OCI-LY3 (cell line): ENCODE measurements around the gene ELAVL4.

ENCODE experiments used
- H2AFZ ChIP-seq: fragments of 200-600, 300-600 bp; shearing (Covaris generic); 2 replicates; pipeline ENCODE4 v1.6.0; 2014; ENCODE audit warnings: antibody characterized with exemption, low read depth, low read length
- H3K27ac ChIP-seq: fragments of 200-600, 300-600 bp; sonication (generic); 2 replicates; pipeline ENCODE4 v1.5.1; 2014; ENCODE audit warnings: mild to moderate bottlenecking, low read length, moderate library complexity, mixed read lengths
- H3K27me3 ChIP-seq: fragments of 200-600, 300-600 bp; sonication (generic); 2 replicates; pipeline ENCODE4 v1.6.1; 2014; ENCODE audit warnings: low read depth, low read length, mixed read lengths
- H3K36me3 ChIP-seq: fragments of 200-600, 300-600 bp; sonication (generic); replicated peaks from 2 replicates; pipeline ENCODE3; 2014; ENCODE audit warnings: low read depth, low read length, mixed read lengths
- H3K4me1 ChIP-seq: fragments of 300-600, 200-600 bp; sonication (generic); 2 replicates; pipeline ENCODE4 v1.6.1; 2014; ENCODE audit warnings: low read length, mixed read lengths
- H3K4me2 ChIP-seq: fragments of 200-600, 300-600 bp; sonication (generic); 2 replicates; pipeline ENCODE4 v1.6.1; 2014; ENCODE audit warnings: low read length, mixed read lengths
- H3K4me3 ChIP-seq: fragments of 300-600, 200-600 bp; sonication (generic); 2 replicates; pipeline ENCODE4 v1.5.1; 2014; ENCODE audit warnings: antibody characterized with exemption, mild to moderate bottlenecking, low read length, moderate library complexity
- H3K79me2 ChIP-seq: fragments of 300-600, 200-600 bp; shearing (Covaris generic); 2 replicates; pipeline ENCODE4 v1.6.1; 2014; ENCODE audit warnings: mild to moderate bottlenecking, low read length, mixed read lengths
- H3K9ac ChIP-seq: fragments of 300-600, 200-600 bp; shearing (Covaris generic); 2 replicates; pipeline ENCODE4 v1.6.0; 2014; ENCODE audit warnings: mild to moderate bottlenecking, low read length, moderate library complexity
- H3K9me3 ChIP-seq: fragments of 200-600, 300-600 bp; shearing (Covaris generic); 2 replicates; pipeline ENCODE4 v1.6.1; 2014; ENCODE audit warnings: low read length, mixed read lengths; ENCODE audit not compliant: insufficient read depth
- H4K20me1 ChIP-seq: fragments of 200-600, 300-600 bp; sonication (generic); 2 replicates; pipeline ENCODE4 v1.6.1; 2016; ENCODE audit warnings: low read length, mixed read lengths; ENCODE audit not compliant: insufficient read depth
- EZH2phosphoT487 ChIP-seq: fragments of 200-600 bp; shearing (Covaris generic); IDR thresholded peaks from 2 replicates; pipeline ENCODE4 v1.6.1; 2018; ENCODE audit warnings: antibody characterized with exemption, mixed run types, low read depth
- TF ChIP-seq, protein P1 (sequence below): fragments of 200-600, 300-600 bp; sonication (generic); IDR thresholded peaks from 2 replicates; pipeline ENCODE4 v1.5.1; 2014; ENCODE audit warnings: antibody characterized with exemption, low read length, low read depth

ELAVL4 gene

DNA sequence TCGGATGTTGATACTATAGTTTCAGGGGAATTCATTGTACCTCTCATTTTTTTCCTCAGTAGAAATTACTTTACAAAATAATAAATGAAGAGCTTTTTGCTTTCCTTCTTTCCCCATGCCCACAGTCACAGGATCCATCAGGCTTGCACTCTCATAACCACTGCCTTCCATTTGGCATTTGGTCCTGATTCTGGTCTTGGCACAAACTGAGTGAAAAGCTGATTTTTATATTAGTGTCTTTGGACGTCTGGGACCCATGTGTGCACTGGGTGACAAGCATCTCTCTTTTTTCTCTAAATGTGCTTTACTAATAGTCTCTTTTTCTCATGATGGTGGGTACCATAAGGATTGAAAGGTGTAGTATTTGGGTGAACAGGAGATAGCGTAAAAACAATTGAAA is 2.8 kb downstream of the ELAVL4 start:
- H3K79me2 ChIP-seq, result no peaks in the 10 kb centered on the region
- H2AFZ ChIP-seq, result no peak overlapping the region
- H4K20me1 ChIP-seq, result no peaks in the 10 kb centered on the region
- no peak overlapping the region for H3K27ac ChIP-seq
- peaks cover 12% of the 10 kb centered on the region for H3K4me1 ChIP-seq
- TF ChIP-seq, protein P1, sequence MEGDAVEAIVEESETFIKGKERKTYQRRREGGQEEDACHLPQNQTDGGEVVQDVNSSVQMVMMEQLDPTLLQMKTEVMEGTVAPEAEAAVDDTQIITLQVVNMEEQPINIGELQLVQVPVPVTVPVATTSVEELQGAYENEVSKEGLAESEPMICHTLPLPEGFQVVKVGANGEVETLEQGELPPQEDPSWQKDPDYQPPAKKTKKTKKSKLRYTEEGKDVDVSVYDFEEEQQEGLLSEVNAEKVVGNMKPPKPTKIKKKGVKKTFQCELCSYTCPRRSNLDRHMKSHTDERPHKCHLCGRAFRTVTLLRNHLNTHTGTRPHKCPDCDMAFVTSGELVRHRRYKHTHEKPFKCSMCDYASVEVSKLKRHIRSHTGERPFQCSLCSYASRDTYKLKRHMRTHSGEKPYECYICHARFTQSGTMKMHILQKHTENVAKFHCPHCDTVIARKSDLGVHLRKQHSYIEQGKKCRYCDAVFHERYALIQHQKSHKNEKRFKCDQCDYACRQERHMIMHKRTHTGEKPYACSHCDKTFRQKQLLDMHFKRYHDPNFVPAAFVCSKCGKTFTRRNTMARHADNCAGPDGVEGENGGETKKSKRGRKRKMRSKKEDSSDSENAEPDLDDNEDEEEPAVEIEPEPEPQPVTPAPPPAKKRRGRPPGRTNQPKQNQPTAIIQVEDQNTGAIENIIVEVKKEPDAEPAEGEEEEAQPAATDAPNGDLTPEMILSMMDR, result no peak
- TF ChIP-seq EZH2phosphoT487, result no peak
- no peaks in the 10 kb centered on the region for H3K36me3 ChIP-seq
- no peaks in the 10 kb centered on the region for H3K9me3 ChIP-seq
- no peak overlapping the region for H3K9ac ChIP-seq
- H3K27me3 ChIP-seq, result peaks cover 20% of the 10 kb centered on the region
- no peak overlapping the region for H3K4me2 ChIP-seq
- no peak overlapping the region for H3K4me3 ChIP-seq

GRCh38 chr1:50112193-50112592 is 3.5 kb downstream of the ELAVL4 start:
- Histone ChIP-seq H3K27ac (no peak overlapping the region), H3K4me2 (no peak overlapping the region), H3K4me1 (peaks cover 12% of the 10 kb centered on the region), H3K9me3 (no peaks in the 10 kb centered on the region), H3K79me2 (no peaks in the 10 kb centered on the region), H4K20me1 (no peaks in the 10 kb centered on the region), H3K27me3 (peaks cover 20% of the 10 kb centered on the region), H3K9ac (no peak overlapping the region), H2AFZ (no peak overlapping the region), H3K36me3 (no peaks in the 10 kb centered on the region), H3K4me3 (no peak overlapping the region)
- no peak for TF ChIP-seq EZH2phosphoT487
- TF ChIP-seq, protein P1, result no peak

DNA sequence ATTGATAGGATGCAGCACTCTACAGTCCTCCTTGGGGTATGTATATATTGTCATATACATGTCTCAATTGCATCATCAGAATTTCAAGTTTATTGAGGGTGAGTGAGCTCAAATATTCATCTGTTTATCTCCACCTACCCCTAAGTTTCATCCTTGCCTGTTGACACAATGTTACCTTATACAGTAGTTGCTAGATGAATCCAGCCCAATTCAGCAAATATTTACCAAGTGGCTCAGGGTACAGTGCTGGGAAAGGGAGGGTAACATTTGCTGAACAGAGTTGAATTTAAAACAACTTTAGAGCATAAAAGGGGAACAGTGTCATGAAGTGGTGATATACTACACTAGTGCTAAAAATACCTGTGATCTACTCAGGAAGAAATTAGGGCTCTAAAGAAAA is 14.4 kb downstream of the ELAVL4 start:
- Histone ChIP-seq H3K27ac (no peak overlapping the region), H4K20me1 (no peaks in the 10 kb centered on the region), H3K36me3 (no peaks in the 10 kb centered on the region), H3K79me2 (no peaks in the 10 kb centered on the region), H3K4me1 (no peaks in the 10 kb centered on the region), H3K27me3 (no peaks in the 10 kb centered on the region), H3K4me3 (no peak overlapping the region), H3K9me3 (no peaks in the 10 kb centered on the region), H2AFZ (no peak overlapping the region), H3K4me2 (no peak overlapping the region), H3K9ac (no peak overlapping the region)
- TF ChIP-seq, protein P1, result no peak
- no peak for TF ChIP-seq EZH2phosphoT487

DNA sequence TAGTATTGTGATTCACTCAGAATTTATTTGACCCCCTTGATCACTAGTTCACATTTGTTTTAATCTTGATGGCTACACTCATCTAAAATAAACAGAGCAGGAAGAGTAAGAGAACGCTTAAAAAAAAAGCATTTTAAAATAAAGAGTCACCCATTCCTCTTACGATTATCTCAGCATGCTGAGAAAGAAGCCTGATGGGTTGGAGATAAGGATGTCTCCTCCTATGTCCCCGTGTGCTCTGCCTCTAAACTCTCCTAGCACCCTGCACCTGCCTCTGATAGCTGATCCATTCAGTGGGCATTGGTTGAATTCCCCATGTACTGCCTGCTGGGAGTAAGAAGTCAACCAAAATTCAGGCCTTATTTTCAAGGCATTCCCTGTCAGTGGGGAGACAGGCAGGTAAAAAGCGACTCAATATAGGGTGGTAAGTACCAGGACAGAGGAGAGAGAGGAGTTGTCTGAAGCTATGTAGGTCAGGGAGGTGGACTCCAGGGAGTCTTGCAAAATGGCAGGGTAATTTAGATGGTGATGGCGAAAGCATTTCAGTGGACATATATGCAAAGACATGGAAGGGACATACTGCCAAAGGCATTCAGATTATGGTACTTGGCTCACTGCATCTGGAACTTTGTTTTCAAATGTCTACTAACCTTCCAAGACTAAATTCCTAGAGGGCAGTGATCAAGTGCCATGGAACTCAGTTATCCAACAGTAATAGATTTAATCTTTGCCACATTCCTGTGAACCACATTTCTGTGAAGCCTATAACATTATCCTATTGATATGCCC is 18.4 kb downstream of the ELAVL4 start:
- no peaks in the 10 kb centered on the region for H3K4me1 ChIP-seq
- H4K20me1 ChIP-seq, result no peaks in the 10 kb centered on the region
- no peak overlapping the region for H3K4me2 ChIP-seq
- H3K9ac ChIP-seq, result no peak overlapping the region
- no peak overlapping the region for H3K4me3 ChIP-seq
- H3K27ac ChIP-seq, result no peak overlapping the region
- no peaks in the 10 kb centered on the region for H3K9me3 ChIP-seq
- no peaks in the 10 kb centered on the region for H3K36me3 ChIP-seq
- H2AFZ ChIP-seq, result no peak overlapping the region
- TF ChIP-seq, protein P1, result no peak
- TF ChIP-seq EZH2phosphoT487, result no peak
- no peaks in the 10 kb centered on the region for H3K79me2 ChIP-seq
- no peaks in the 10 kb centered on the region for H3K27me3 ChIP-seq
